HPDE6-E6E7 (cell line): ENCODE measurements around the gene TBL3.

Source experiments
- DNase-seq: peaks from one replicate; pipeline ENCODE4 v3.0.0; 2011; ENCODE audit warnings: missing footprints; ENCODE audit errors: extremely low spot score

The TBL3 gene

GRCh38 chr16:1964506-1965395, 7.1 kb upstream of the TBL3 start, which contains the start of gene RPS2:
RPS2 (minus strand) TSS chr16:1964826; CDS start chr16:1964625, 201 bp downstream.
- DNase-seq: peak; percentile 98

GRCh38 chr16:1965396-1966001, 6.4 kb upstream of the TBL3 start:
- no peak for DNase-seq

DNA sequence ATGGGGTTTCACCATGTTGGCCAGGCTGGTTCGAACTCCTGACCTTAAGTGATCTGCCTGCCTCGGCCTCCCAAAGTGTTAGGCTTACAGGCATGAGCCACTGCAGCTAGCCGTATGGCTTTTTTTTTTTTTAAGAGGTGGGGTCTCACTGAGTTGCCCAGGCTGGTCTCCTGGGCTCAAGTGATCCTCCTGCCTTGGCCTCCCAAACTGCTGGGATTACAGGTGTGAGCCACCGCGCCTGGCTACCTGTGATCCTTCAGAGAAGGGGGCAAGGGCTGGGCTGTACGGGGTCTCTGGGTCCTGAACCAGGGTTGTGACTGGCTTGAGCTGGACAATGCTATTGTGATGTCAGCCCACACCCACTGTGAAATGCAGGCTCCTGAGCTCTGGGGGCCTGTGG, 5.4 kb upstream of the TBL3 start, which contains the start of gene RNF151:
RNF151 (plus strand) TSS at position 397 of the 400 bp plus-strand sequence. CDS start 26 bp downstream, outside the sequence.
- no peak for DNase-seq

DNA sequence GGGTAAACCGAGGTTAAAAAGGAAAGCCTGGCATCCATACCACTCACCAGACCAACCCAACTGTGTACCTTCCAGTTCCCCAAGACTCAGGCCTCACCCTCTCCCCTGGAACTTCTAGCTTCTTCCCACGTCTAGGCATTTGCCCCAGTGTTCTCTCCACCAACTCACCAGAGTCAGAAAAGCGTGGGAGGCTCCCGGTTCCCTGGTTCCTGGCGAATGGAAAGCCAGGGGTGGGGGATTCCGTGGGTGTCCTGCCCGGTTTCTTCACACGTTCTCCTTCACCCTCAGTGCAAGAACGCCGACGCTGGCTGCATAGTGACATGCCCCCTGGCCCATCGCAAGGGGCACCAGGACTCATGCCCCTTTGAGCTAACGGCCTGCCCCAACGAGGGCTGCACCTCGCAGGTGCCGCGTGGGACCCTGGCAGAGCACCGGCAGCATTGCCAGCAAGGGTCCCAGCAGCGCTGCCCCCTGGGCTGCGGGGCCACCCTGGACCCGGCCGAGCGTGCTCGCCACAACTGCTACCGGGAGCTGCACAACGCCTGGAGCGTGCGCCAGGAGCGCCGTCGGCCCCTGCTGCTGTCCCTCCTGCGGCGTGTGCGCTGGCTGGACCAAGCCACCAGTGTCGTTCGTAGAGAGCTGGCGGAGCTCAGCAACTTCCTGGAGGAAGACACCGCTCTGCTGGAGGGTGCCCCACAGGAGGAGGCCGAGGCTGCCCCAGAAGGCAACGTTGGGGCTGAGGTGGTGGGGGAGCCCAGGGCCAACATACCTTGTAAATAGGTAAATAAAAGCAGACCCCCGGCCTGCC, 3.5 kb upstream of the TBL3 start:
- no peak for DNase-seq

- no peak for DNase-seq
Measured at GRCh38 chr16:1972490-1972877, 631 bp downstream of the TBL3 start.

DNA sequence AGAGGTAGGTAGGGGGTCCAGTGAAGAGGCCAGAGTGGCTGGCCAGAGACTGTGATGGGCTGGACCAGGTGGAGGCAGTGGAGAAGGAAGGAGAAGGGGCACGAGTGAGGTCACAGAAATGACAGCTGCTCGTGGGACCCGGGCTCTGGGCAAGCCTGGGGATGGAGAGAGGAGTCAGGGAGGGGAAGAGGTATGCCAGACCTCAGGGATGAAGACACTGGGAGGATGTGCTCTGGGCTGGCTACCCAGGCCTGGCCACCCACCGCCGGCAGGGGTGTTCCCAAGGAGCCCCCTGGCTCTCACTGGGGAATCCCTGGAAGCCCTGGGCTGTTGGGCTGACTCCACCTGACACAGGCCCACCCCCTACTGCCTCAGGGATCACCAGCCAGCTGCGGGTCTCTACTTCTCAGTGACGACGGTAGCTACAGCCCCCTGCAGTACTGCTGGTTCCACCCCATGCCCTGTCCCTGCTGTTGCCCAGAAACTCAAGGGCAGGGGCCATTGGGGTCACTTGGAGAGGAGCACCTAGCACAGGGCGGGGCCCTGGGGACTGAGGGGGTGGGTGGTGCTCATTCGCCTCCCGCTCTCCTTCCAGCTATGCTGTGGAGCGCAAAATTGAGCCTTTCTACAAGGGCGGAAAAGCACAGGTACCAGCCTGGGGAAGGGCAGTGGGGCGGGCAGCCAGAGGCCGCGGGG, 1.8 kb downstream of the TBL3 start:
- DNase-seq: no peak

DNA sequence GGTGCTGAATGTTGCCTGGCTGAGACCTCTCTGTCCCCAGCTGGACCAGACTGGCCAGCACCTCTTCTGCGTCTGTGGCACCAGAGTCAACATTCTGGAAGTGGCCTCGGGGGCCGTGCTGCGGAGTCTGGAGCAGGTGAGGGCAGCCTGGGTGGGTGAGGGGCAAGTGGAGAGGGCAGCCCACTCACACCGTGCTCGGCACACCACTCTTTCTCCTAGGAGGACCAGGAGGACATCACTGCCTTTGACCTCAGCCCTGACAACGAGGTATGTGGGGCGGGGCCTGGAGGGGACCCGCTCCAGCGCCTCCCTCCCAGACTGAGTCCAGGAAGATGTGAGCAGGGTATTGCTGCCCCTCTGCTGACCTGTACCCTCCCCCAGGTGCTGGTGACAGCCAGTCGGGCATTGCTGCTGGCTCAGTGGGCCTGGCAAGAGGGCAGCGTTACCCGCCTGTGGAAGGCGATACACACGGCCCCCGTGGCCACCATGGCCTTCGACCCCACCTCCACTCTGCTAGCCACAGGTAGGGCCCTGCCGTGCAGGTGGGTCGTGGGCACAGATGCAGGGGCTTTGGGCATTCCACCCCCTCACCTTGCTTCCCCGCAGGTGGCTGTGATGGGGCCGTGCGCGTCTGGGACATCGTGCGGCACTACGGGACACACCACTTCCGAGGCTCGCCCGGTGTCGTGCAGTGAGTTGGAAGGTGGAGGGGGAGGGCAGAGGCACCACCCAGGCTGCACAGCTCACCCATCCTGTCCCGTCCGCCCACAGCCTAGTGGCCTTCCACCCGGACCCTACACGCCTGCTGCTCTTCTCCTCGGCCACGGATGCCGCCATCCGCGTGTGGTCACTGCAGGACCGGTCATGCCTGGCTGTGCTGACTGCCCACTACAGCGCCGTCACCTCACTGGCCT, 2.6 kb downstream of the TBL3 start:
- no peak for DNase-seq

- DNase-seq: no peak
Measured at GRCh38 chr16:1975432-1976215, 3.8 kb downstream of the TBL3 start.

DNA sequence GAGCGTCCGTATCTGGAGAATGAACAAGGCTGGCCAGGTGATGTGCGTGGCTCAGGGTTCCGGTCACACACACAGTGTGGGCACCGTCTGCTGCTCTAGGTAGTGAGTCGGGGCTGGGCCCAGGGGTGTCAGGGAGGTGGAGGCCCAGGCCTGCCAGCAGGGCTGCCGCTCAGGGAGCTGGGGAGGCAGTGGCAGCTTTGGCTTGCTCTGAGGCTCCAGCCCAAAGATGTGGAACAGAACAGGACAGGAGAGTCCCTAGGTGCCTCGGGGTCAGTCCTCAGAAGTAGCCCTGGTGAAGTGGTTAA, 4.3 kb downstream of the TBL3 start:
- no peak for DNase-seq

- DNase-seq: no peak
Measured at GRCh38 chr16:1976951-1977874, 5.4 kb downstream of the TBL3 start.

GRCh38 chr16:1977875-1978268, 6.0 kb downstream of the TBL3 start:
- no peak for DNase-seq

GRCh38 chr16:1978476-1979120, 6.7 kb downstream of the TBL3 start:
- DNase-seq: no peak

DNA sequence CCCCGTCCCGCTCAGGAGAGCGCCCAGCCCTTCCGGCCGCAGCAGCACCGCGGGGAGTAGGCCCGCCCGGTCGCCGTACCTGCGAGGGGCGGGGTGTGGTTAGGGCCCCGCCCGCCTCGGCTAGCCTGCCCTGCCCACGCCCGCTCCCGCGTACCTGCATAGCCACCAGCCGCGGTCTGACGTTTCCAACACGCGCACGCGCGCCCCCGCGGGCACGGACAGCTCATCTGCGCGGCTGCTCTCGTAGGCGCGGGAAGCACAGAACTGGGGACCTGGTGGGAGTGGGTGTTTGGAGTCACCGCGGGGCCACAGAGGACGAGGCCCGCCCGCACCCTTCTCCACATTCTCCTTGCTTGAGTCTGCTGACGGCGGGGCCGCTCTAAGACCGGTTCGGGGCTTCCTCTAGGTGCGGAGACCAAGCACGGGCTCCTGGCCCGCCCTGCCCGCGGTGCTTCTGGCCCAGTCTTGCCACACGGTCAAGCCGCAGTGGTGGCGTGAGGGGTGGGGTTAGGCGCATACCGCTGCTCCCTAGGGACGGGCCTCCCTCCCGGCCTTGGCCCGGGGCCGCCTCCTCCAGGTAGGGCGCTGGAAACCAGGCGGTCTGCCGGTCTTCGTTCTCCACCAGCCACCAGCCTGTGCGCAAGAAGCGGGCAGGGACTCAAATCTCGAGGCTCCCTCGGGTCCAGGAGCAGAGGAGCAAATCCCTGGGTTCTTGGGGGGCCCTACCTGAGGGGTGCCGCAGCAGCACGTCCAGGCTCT, 7.6 kb downstream of the TBL3 start:
- peak; percentile 49 for DNase-seq

- no peak for DNase-seq
Measured at GRCh38 chr16:1980030-1980769, 8.3 kb downstream of the TBL3 start.

GRCh38 chr16:1980770-1981087, 8.9 kb downstream of the TBL3 start:
- DNase-seq: no peak

- DNase-seq: no peak
Measured at GRCh38 chr16:1981398-1981836, 9.6 kb downstream of the TBL3 start, which contains the start of gene NOXO1. NOXO1 (minus strand) TSS chr16:1981469; CDS start chr16:1981179, 290 bp downstream.

DNA sequence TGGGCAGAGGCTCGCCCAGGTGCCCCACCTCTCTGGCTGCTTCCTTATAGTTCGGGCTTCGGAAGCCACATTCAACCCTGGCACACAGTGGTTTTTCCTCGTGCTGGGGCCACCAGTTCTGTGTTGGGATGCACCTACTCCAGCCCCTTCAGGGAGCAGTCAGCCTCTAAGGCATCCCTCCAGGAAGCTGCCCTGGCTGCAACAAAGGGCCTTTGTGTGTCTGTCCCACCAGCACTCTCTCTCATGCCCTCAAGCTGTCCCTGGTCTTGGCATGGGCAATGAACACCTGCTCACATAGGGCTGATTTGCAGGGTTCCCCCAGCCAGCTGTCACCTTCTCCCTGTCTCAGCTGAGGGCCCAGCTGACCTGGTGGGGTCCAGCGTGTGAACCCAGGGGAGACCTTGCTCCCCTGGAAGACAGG, 10.2 kb downstream of the TBL3 start:
- DNase-seq: no peak
